ENCODE results near the gene LPO. TPM values are rescaled to one million over a fixed set of nuclear protein-coding genes. Genes with fewer than 3 reads are reported as not detected.
A peak's percentile ranks its signal among the peaks of the same experiment; 100 is the strongest.

The LPO gene
- total RNA-seq, 1 donor from 2014 or later: not detected

- ATAC-seq (no peak), DNase-seq (ENCODE audit: missing footprints) (peak; percentile 31)
- intact Hi-C loops (cut with DNase I): no loop called here
Measured at GRCh38 chr17:58308985-58309917, 70.9 kb downstream of the LPO start.

DNA sequence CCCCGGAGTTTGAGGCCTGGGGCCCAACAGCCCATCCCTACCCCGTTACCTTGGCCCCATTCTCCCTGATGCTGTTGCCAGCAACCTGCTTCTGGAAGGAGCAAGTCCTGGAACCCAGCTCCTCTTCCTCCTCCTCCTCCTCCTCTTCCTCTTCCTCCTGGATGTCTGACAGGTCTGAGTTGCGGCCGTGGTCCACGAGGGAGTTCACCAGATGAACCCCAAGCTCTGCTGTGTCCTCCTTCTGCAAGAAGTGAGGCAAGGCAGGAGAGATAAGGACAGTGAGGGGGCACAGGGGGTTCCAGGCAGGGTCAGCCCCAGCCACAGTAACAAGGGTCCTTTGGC is 71.5 kb downstream of the LPO start:
- DNase-seq (ENCODE audit: missing footprints) (no peak), ATAC-seq (no peak)
- intact Hi-C loops (cut with DNase I): no loop called here

GRCh38 chr17:58310511-58311428 is 72.4 kb downstream of the LPO start:
- intact Hi-C loops (cut with DNase I): no loop called here
- peak; percentile 37 for DNase-seq (ENCODE audit: missing footprints)

GRCh38 chr17:58311429-58311894 is 73.1 kb downstream of the LPO start:
- ATAC-seq (no peak), DNase-seq (ENCODE audit: missing footprints) (no peak)
- intact Hi-C loops (cut with DNase I): no loop called here

More at GRCh38 chr17:58310511-58311428, 72.4 kb downstream of the LPO start:
- no peak for ATAC-seq

DNA sequence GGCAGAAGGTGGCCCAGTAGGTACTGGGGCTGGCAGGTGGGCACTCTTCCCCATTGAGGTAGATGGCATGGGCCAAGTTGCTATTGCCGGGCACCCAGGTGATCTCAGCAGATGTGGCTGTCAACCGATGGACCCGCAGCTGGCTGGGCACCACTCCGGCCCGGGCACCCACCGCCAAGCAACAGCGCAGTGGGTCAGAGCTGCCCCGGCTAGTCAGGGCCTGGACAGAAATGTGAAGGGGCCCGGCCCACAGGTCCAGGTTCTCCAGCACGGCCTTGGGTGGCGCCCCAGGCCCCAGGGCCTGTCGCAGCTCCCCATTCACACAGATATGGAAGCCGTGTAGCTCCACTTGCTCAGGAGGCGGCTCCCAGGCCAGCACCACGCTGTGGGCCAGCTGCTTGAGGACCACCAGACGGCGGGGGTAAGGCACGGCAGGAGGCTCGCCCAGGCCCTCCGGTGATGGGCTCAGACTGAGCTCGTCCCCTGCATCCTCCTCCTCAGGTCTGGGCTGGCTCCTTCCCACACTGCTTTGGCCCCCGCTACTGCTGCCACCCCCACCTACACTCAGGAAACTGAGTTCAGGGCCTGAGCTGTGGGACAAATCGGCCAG is 73.7 kb downstream of the LPO start:
- DNase-seq (ENCODE audit: missing footprints) (no peak), ATAC-seq (no peak)
- intact Hi-C loops (cut with DNase I): no loop called here

DNA sequence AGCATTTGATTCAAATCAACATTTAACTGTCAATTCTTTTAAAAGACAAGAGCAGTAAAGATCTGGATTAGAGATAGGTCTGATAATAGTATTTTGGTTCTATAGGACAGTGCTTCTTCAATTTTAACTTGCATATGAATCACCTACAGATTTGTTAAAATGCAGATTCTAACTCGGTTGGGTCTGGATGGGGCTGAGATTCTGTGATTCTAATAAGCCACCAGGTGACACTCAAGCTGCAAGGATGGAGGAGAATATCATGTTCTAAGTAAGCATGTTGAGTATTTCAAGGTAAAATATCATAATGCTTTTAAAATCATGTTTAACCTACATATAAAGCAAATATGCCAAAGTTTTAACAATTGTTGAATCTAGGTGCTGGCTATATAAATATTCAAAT is 74.4 kb downstream of the LPO start:
- intact Hi-C loops (cut with DNase I): no loop called here
- no peak for ATAC-seq

GRCh38 chr17:58313815-58314705 is 75.7 kb downstream of the LPO start:
- intact Hi-C loops (cut with DNase I): no loop called here
- no peak for ATAC-seq
- DNase-seq (ENCODE audit: missing footprints): no peak

More for the DNA sequence above, 74.4 kb downstream of the LPO start:
- no peak for DNase-seq (ENCODE audit: missing footprints)

GRCh38 chr17:58314706-58315015 is 76.3 kb downstream of the LPO start:
- ATAC-seq (no peak), DNase-seq (ENCODE audit: missing footprints) (no peak)
- intact Hi-C loops (cut with DNase I): loop anchor here (5.0 kb wide), 1 partner anchor 133 kb away; no protein-coding TSS in a partner anchor

DNA sequence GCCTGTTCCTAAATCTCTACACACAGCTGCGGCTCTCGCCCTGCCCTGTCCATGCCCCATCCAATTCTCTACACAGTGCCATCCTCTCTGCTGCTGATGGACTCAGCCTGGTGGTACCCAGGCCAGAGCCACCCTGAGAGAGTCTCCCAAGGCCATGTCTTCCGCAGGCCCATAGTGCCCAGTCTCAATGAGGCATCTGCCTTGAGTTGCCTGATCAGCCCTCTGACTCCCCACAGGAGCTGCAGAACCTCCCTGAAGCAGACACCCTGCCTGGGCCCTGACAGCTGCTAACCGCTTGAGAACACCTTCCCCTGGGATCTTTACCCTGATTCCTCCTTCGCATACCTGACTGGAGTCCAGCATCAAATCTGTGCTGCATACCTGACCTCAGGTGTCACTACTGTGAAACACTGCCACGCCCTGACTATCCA is 76.9 kb downstream of the LPO start:
- intact Hi-C loops (cut with DNase I): loop anchor here (5.0 kb wide), 1 partner anchor 132 kb away; no protein-coding TSS in a partner anchor
- ATAC-seq (no peak), DNase-seq (ENCODE audit: missing footprints) (no peak)

GRCh38 chr17:58315750-58316149 is 77.4 kb downstream of the LPO start:
- ATAC-seq (no peak), DNase-seq (ENCODE audit: missing footprints) (no peak)
- intact Hi-C loops (cut with DNase I): loop anchor here (5.0 kb wide), 1 partner anchor 132 kb away; no protein-coding TSS in a partner anchor

GRCh38 chr17:58316260-58316960 is 78.0 kb downstream of the LPO start:
- intact Hi-C loops (cut with DNase I): loop anchor here (5.0 kb wide), 1 partner anchor 131 kb away; no protein-coding TSS in a partner anchor
- DNase-seq (ENCODE audit: missing footprints) (no peak), ATAC-seq (no peak)

DNA sequence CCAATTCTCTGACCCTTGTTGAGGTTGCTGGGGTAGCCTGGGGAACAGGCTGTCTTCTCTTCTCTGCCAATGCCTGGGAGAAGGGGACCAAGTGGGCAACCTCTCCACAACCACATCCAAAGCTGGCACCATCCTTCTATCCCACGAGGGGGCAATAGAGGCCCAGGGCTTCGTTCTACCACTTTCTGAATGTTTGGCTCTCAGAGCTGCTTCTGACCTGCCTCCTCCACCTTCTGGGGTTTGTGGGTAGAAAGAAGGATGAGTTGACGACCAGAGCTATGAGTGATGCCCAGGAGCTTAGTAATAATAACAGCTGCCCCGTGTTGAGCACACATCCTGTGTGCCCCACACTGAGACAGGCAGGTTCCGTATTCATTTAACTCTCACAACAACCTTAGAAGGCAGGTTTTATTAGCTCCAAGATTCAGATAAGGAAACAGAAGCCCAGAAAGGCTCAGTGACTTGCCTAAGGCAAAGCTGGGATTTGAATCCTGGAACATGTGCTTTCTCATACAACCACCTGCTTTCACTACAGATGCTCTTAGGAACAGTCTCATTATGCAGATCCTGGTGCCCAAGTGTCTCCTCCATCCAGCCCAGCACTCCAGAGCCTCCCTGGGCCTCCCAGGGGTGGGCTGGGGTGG is 79.2 kb downstream of the LPO start:
- intact Hi-C loops (cut with DNase I): loop anchor here (5.0 kb wide), 1 partner anchor 130 kb away; no protein-coding TSS in a partner anchor
- DNase-seq (ENCODE audit: missing footprints) (no peak), ATAC-seq (no peak)

DNA sequence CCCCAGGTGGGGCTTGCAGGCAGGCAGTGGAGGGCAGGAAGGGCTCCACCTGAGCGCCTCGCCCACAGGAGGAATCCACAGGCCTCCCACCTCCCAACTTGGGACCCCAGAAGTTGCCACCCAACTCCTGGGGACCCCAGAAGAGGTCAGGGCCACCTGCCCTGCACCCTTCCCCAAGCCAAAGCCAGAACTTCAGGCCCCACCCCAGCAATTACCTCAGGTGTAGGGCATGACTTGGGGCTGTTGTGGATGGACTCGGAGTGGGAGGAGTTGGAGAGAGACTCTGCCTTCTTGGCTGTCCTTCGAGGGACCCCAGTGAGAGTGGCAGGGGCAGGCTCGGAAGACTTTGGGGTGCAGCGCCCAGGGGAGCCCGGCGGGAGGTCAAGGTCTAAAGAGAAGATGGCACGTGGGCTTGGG is 79.7 kb downstream of the LPO start:
- no peak for ATAC-seq
- no peak for DNase-seq (ENCODE audit: missing footprints)
- intact Hi-C loops (cut with DNase I): loop anchor here (5.0 kb wide), 1 partner anchor 129 kb away; no protein-coding TSS in a partner anchor
